NCI-H1436 (cell line): ENCODE results near the gene SLC35D3.
"Not testable (repeated sequence)": the region's sequence is repeated elsewhere in the genome, so short reads cannot be mapped to it uniquely, and the experiment has no call there.

Source experiments
- DNase-seq: peaks from one replicate; lab custom pipeline; 2025; lab: John Stamatoyannopoulos, UW

Gene SLC35D3

DNA sequence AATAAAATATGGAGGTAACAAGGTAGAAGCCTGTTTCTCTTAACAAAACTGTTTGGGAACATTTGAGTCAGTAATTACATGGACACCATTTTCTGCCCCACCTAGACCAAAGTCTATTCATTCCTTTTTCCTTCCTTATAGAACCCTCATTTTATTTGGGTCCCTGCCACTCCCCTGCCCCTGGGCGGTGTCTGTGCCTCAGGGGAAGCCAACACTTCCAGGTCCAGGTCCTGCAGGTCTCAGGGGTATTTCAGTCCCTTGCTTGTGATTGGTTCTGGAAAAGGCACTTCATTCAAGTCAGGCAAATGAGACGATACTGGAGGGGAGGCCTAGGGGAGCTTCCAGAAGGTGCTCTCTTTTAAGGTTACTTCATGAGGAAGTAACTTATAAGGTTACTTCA lies 42.3 kb downstream of the SLC35D3 start:
- no peak for DNase-seq

DNA sequence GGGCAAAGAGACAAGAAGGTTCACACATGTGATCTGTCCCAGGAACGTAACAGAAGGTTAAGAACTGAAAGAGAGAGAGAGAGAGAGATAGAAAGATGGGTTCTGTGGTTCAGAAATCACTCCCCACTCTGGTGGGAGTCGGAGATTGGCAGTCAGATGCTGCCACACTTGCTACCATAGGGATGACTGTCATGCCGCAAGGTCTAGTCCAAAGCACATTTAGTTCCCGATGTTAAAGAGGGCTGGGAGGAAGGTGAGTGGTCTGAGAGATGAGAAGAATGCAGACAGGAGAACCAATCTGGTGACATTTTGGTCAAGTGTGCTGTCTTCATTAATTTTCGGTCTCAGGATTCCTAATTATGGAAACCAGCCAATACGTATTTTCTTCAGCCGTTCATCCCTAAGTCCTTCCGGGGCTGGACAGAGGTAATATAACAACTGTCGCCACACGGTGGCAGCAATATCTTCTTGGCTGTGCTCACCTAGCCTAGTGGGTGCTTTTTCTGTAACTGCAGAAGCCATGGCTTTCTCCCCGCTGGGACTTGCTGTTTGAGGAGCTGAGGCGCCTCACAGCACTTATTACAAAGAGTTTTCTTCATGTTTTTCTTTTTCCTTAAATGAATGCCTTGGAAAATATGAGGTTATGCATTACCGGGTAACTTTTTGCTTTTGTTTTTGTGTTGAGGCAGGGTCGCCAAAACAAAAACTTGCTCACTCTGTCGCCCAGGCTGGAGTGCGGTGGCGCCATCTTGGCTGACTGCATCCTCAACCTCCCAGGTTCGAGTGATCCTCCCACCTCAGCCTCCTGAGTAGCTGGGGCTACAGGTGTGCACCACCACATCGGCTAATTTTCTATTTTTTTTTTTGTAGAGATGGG lies 46.0 kb downstream of the SLC35D3 start:
- peak; percentile 39 for DNase-seq

DNA sequence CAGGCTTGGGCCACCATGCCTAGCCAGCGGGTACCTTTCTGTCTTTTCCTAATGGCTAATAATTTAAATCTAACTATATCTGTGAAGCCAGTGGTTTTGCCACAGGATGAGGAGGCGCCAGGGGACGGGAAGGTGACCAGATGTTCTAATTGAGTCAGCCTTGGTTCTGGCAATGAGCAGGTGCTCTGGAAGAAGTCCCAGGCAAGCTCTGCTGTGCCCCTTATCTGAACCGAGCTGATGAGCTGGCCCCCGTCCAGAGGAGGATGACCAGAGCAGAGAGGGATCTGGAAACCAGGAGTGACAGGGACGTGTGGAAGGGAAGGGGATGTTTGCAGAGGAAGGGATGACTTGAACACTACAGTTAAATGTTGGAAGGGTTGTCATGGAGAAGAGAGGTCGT lies 46.7 kb downstream of the SLC35D3 start:
- no peak for DNase-seq

DNA sequence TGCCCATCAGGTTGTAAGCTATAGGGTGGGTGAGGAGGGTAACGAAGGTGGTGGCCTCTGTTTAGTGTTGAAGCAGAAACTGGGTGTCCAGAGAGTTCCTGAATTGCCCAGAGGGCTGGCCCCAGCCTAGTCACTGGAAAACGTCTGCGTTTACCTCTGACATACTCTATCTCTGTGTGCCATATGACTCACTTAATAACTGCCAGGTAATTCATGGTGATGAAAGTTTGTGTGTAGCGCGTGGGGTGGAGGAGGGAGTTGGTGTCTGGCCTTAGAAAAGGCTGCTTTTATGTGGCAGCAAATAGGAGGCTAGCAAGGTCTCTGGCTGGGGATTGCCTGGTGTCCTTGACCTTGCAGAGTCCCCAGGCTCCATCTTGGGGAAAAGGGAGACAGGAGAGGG lies 47.3 kb downstream of the SLC35D3 start:
- no peak for DNase-seq

- peak; percentile 68 for DNase-seq
Measured at GRCh38 chr6:136969930-136970329, 47.8 kb downstream of the SLC35D3 start.

GRCh38 chr6:136971609-136972008 lies 49.5 kb downstream of the SLC35D3 start:
- no peak for DNase-seq

DNA sequence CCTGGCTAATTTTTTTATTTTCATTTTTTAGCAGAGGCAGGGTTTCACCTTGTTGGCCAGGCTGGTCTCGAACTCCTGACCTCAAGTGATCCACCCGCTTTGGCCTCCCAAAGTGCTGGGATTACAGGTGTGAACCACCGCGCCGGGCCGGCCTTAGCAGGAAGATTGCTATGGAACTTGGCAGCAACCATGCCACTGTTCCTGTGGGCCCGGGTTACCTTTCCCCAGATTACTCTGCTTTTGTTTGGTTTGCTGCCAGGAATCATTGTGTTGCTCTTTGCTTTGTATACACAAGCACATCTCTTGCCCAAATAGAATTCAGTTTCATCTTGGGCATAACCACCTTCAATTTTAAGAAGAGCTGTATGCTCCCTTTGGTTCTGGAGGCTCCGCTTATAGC lies 51.7 kb downstream of the SLC35D3 start:
- not testable (repeated sequence) for DNase-seq
